ENCODE measurements around the gene CROCC2. TPM values are rescaled to one million over a fixed set of nuclear protein-coding genes. Genes with fewer than 3 reads are reported as not detected.

The CROCC2 gene
- polyA plus RNA-seq, 1 of the 3 experiments (the other 2 are of a cell fraction) = not detected

GRCh38 chr2:240936106-240936505, 30.0 kb downstream of the CROCC2 start:
- H3K4me1 ChIP-seq (ENCODE audit: control insufficient read depth in 1 of 2, insufficient read depth in 2 of 2, low read depth in 1 of 2, low read length in 1 of 2) = peaks cover 0 to 4% of the 10 kb centered on the region in 2 experiments; a peak in 1 of 4 replicates
- ChIA-PET CTCF (interaction anchor here (1.0 to 1.3 kb wide), 3 partner anchors 22 to 342 kb away, joined by 3 to 4 read pairs (median 3); no protein-coding TSS in a partner anchor), POLR2A (no interaction called here)
- TF ChIP-seq POLR2AphosphoS5 (IDR thresholded peaks at IDR 0.05; ENCODE audit: low read depth, low read length) (no peak), RAD21 (IDR thresholded peaks at IDR 0.05; ENCODE audit: low read length) (no peak), MEF2A (IDR thresholded peaks at IDR 0.05; ENCODE audit: borderline replicate concordance, low read depth) (no peak), GATA2 (CRISPR knock-in tag; IDR thresholded peaks at IDR 0.05) (no peak), TAF1 (IDR thresholded peaks at IDR 0.05; ENCODE audit: borderline replicate concordance, low read depth, low read length) (no peak), FOXJ3 (CRISPR knock-in tag; IDR thresholded peaks at IDR 0.05) (no peak), PBX3 (IDR thresholded peaks at IDR 0.05) (no peak), CTCF (IDR thresholded peaks at IDR 0.05) (no peak), TEAD4 (IDR thresholded peaks at IDR 0.05; ENCODE audit: borderline replicate concordance, insufficient read depth) (no peak), USF1 (IDR thresholded peaks at IDR 0.05; ENCODE audit: borderline replicate concordance, low read depth) (no peak), YY1 (IDR thresholded peaks at IDR 0.05; ENCODE audit: low read depth) (no peak), EP300 (IDR thresholded peaks at IDR 0.05; ENCODE audit: borderline replicate concordance in 1 of 2, low read depth in 1 of 2, low read length in 1 of 2) (no peak)
- no peaks in the 10 kb centered on the region for H3F3A ChIP-seq (replicated peaks; ENCODE audit: insufficient read depth)
- H3K27ac ChIP-seq (ENCODE audit: low read depth in 2 of 2, low read length in 1 of 2) = no peak overlapping the region
- H3K9me3 ChIP-seq = no peaks in the 10 kb centered on the region
- no peaks in the 10 kb centered on the region for H3K36me3 ChIP-seq (replicated peaks in 1 of 2; ENCODE audit: control insufficient read depth in 1 of 2, insufficient read depth in 2 of 2, low read length in 1 of 2)
- no peaks in the 10 kb centered on the region for H3K79me2 ChIP-seq (ENCODE audit: insufficient read depth)
- H3K4me3 ChIP-seq (ENCODE audit: low read depth in 2 of 2, low read length in 1 of 2) = no peak overlapping the region
- H3K9ac ChIP-seq = no peak overlapping the region
- WGBS (ENCODE audit: low lambda C conversion rate) = 50% methylated on average over 9 of the region's 9 CpGs
- H3K27me3 ChIP-seq (ENCODE audit: insufficient read depth) = no peaks in the 10 kb centered on the region
- no peaks in the 10 kb centered on the region for H3K9me2 ChIP-seq
- DNase-seq = no peak
- H2AFZ ChIP-seq (ENCODE audit: low read depth) = no peak overlapping the region
- H3K4me2 ChIP-seq = no peak overlapping the region
- H4K20me1 ChIP-seq (ENCODE audit: insufficient read depth) = no peaks in the 10 kb centered on the region

- 73% methylated on average over 7 of the region's 7 CpGs for WGBS (ENCODE audit: low lambda C conversion rate)
- no peaks in the 10 kb centered on the region; a peak in 1 of 4 replicates for H3K4me1 ChIP-seq (ENCODE audit: control insufficient read depth in 1 of 2, insufficient read depth in 2 of 2, low read depth in 1 of 2, low read length in 1 of 2)
- H3K9me3 ChIP-seq = no peaks in the 10 kb centered on the region
- no peak overlapping the region for H3K9ac ChIP-seq
- H3K4me2 ChIP-seq = no peak overlapping the region
- H3K4me3 ChIP-seq (ENCODE audit: low read depth in 2 of 2, low read length in 1 of 2) = no peak overlapping the region
- no peaks in the 10 kb centered on the region for H4K20me1 ChIP-seq (ENCODE audit: insufficient read depth)
- H3K9me2 ChIP-seq = no peaks in the 10 kb centered on the region
- no peak overlapping the region for H3K27ac ChIP-seq (ENCODE audit: low read depth in 2 of 2, low read length in 1 of 2)
- CTCF ChIA-PET = interaction anchor here (0.9 to 1.4 kb wide), 2 partner anchors 10 to 13 kb away, joined by 3 read pairs; no protein-coding TSS in a partner anchor
- no peaks in the 10 kb centered on the region for H3K79me2 ChIP-seq (ENCODE audit: insufficient read depth)
- no peak overlapping the region for H2AFZ ChIP-seq (ENCODE audit: low read depth)
- H3K36me3 ChIP-seq (replicated peaks in 1 of 2; ENCODE audit: control insufficient read depth in 1 of 2, insufficient read depth in 2 of 2, low read length in 1 of 2) = no peaks in the 10 kb centered on the region
- no peaks in the 10 kb centered on the region for H3K27me3 ChIP-seq (ENCODE audit: insufficient read depth)
- H3F3A ChIP-seq (replicated peaks; ENCODE audit: insufficient read depth) = no peaks in the 10 kb centered on the region
- POLR2A ChIA-PET = no interaction called here
- no peak for DNase-seq
- TF ChIP-seq MXI1 (IDR thresholded peaks at IDR 0.05; ENCODE audit: low read depth, low read length) = no peak
- TF ChIP-seq SIN3A (IDR thresholded peaks at IDR 0.05; ENCODE audit: borderline replicate concordance, low read depth, low read length) = no peak
- no peak for TF ChIP-seq TEAD4 (IDR thresholded peaks at IDR 0.05; ENCODE audit: borderline replicate concordance, insufficient read depth)
- no peak for TF ChIP-seq PBX3 (IDR thresholded peaks at IDR 0.05)
- no peak for TF ChIP-seq TCF12 (IDR thresholded peaks at IDR 0.05)
- no peak for TF ChIP-seq NFIC (IDR thresholded peaks at IDR 0.05; ENCODE audit: borderline replicate concordance)
- no peak for TF ChIP-seq FOXM1 (IDR thresholded peaks at IDR 0.05; ENCODE audit: low read depth)
- TF ChIP-seq RFX5 (IDR thresholded peaks at IDR 0.05; ENCODE audit: low read length) = no peak
- TF ChIP-seq REST (IDR thresholded peaks at IDR 0.05; ENCODE audit: low read depth, low read length) = no peak
- TF ChIP-seq RCOR1 (IDR thresholded peaks at IDR 0.05; ENCODE audit: low read length) = no peak
- no peak for TF ChIP-seq SMC3 (IDR thresholded peaks at IDR 0.05; ENCODE audit: low read depth, low read length)
Measured at GRCh38 chr2:240946046-240946445, 39.9 kb downstream of the CROCC2 start.
